Right hindlimb (tissue), 1 donor: ENCODE results near the gene DDX52.
"Not testable (repeated sequence)": the region's sequence is repeated elsewhere in the genome, so short reads cannot be mapped to it uniquely, and the experiment has no call there.

Source experiments
- DNase-seq: peaks from one replicate; pipeline ENCODE4 v3.0.0-alpha.2; 2018

Gene DDX52

DNA sequence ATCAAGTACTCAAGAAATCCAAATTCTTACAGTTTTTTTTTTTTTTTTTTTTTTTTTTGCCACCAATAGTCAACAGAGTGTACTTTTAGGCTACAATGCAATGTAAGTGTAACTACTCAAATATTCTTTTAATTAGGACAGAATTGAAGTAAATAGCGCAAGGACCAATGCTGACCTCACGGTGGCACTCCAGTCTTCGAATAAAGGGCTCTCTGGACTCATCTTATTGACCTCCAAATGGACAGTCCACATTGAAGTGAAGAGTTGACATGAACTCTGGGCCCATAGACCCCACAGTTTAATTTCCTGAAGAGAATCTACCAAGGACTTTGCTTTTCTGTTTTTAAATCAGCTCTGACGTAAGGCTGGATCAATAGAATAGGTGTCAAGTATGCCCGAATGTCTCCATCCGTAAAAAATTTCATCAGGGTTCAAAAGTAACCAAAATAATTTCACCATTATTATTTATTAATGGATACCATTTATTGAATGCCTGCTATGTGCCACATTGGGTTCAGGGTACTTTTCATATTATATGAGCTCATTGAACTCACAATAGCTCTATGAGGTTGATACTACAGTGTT is 7.3 kb upstream of the DDX52 start:
- DNase-seq, result no peak

DNA sequence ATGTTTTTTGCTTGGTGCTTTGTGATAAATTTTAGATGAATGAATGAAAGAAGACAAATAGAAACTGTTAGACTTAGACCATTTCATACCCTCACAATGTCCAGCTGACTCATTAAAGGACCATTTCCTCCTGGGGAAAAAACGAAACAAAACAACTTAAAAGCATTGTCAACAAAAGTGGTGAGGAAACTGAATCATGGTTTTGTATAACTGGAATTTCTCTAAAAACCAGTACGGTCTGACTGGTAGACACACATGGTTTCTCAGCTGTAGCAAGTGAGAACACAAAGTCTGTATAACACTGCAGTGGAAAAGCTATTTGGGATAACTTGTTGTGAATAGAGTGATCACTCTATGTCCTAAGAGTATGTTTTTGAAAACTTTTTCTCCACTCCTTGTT is 5.3 kb upstream of the DDX52 start:
- DNase-seq, result no peak

DNA sequence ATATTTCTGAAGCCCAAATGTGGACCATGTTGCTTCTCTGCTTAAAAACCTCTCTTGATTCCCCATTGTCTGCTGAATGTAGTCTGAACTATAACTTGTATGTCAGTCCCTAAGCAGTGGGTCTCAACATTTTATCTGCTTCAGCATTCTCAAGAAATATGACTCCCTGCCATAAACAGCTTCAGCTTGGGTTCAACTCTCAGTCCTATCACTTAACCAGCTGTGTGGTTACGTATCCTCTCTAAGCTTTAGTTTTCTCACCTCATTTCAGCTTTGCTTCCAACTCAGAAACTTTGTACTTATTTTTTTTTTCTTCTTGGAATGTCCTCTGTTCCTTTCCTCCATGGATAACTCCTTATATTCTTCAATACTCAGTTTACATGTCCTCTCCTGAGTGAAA is 4.6 kb upstream of the DDX52 start:
- DNase-seq, result no peak

DNA sequence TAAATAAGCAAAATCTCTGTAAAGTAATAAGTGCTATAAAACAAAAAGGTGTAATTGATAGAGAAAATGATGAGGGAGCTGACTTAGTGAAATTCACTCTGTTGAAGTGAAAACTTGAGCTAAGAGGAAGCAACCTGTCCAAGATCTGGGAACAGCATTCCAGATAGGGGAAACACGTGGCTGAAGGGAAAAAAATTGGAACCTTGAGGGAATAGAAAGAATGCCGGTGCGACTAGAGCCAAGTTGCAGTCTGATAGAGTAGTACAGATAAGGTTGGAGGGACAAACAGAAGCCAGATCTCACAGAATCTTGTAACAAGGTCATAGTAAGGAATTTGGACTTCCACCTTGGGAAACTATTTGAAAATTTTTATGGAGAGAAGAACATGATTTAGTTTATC is 623 bp upstream of the DDX52 start:
- DNase-seq, result no peak

DNA sequence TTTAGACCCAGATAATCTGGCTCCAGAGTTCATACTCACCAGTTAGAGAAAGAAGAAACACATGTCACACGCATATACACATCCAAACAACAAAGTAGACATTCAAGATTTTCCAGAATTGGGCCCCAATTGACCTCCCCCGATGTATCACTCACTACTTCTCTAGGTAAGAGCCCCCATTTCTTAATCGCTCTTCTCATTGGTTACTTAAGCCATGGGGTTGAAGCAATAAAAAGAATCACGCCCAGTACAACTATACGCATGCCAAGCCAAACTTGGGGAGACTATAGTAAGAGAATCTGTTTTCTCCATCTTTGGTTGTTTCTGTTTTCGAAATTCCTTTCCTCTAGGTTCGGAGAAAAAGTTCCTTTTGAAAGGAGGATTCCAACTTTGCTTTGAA is 565 bp downstream of the DDX52 start:
- peak; percentile 19 for DNase-seq

DNA sequence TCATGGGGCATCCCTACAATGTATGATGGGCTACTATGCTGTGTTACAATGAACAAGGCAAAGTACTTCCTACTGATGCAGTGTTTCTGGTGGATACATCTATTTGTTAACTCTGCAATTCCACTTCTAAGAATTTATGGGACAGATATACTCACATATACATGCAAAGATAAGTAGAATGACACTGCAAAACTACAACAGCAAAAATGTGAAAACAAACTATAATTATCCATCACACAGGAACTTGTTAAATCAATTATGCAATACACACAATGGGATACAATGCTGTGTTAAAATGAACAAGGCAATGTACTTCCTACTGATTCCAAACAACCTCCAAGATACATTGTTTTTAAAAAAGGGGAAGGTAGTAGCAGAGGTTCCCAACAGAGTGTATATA is 3.2 kb downstream of the DDX52 start:
- no peak for DNase-seq

DNA sequence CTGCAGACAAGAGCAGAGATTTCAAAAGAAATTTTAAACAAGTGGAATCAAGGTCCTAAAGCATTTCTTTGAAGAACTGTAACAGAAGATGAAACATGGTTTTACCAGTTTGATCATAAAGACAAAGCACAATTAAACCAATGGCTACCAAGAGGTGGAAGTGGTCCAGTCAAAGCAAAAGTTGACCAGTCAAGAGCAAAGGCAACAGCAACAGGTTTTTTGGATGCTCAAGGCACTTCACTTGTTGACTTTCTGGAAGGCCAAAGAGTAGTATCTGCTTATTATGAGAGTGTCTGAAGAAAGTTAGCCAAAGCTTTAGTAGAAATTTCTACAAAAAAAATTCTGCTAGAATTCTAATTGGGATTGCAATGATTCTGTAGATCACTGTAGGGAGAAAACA is 5.3 kb downstream of the DDX52 start:
- DNase-seq, result no peak

DNA sequence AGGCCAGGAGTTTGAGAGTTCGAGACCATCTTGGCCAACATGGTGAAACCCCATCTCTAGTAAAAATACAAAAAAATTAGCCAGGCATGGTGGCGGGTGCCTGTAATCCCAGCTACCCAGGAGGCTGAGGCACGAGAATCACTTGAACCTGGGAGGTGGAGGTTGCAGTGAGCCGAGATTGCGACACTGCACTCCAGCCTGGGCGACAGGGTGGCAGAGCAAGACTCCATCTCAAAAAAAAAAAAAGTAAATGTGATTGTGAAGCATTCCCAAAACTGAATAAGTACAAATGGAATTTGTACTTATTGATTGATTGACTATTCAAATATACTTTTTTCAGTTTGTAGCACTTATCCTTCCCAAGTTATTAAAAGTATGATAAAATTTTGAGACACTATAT is 26.8 kb downstream of the DDX52 start:
- not testable (repeated sequence) for DNase-seq

DNA sequence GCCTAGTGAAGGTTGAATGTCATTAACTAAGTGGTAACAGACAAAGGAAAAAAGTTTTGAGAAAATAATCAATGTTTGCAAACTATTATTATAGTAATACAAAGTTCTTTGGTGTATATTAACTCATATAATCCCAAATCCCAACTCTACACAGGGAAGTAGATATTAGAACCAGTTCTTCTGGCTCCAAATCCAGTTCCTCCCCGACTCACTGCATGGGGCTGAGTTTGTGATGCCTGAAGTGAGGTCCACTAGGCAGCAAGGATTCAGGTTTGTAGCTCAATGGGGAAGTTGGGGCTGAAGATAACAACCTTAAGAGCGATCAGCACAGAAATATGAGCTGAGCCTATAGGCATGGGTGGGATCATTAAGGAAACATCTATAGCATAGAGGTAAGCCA is 28.4 kb downstream of the DDX52 start:
- DNase-seq, result no peak

DNA sequence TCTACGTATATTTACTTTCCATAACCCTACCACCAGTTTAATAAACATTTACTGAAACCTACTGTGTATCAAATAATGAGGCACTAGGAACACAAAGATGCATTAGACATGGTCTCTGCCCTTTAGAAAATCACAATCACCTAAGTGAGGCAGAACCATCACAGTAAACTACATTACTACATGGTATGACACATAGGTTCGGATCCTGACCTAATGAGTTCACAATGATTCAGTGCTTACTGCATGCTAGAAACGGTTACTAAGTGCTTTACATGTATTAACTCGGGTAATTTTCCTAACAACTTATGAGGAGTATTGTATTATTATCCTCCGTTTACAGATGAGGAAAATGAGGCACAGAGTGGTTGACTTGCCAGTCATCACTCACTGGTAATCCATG is 28.9 kb downstream of the DDX52 start:
- no peak for DNase-seq

DNA sequence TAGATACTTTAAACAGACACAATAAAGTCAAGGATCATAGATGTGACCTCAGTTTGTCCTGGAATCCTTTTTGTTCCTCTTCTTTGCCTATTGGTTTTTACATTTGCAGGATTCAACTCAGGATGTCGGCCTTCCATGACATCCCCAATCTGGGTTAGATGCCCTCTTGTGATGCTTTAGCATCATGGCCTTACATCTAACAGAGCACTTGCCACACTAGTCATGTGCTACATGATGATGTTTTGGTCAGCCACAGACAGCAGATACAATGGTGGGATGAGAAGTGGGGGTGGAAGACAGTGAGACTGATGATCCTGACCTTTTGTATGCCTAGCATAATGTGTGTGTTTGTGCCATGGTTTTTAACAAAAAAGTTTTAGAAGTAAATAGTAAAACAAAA is 32.3 kb downstream of the DDX52 start:
- DNase-seq, result no peak

DNA sequence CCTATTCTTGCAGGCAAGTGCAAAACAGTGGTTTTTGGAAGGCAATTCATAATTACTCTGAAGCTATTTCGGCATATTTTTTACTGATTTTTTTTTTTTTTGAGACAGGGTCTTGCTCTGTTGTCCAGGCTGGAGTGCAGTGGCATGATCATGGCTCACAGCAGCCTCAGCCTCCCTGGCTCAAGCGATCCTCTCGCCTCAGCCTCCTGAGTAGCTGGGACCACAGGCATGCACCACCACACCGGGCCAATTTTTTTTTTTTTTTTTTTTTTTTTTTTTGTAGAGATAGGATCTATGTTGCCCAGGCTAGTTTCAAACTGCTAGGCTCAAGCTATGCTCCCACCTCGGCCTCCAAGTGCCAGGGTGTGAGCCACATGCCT is 33.2 kb downstream of the DDX52 start:
- not testable (repeated sequence) for DNase-seq

DNA sequence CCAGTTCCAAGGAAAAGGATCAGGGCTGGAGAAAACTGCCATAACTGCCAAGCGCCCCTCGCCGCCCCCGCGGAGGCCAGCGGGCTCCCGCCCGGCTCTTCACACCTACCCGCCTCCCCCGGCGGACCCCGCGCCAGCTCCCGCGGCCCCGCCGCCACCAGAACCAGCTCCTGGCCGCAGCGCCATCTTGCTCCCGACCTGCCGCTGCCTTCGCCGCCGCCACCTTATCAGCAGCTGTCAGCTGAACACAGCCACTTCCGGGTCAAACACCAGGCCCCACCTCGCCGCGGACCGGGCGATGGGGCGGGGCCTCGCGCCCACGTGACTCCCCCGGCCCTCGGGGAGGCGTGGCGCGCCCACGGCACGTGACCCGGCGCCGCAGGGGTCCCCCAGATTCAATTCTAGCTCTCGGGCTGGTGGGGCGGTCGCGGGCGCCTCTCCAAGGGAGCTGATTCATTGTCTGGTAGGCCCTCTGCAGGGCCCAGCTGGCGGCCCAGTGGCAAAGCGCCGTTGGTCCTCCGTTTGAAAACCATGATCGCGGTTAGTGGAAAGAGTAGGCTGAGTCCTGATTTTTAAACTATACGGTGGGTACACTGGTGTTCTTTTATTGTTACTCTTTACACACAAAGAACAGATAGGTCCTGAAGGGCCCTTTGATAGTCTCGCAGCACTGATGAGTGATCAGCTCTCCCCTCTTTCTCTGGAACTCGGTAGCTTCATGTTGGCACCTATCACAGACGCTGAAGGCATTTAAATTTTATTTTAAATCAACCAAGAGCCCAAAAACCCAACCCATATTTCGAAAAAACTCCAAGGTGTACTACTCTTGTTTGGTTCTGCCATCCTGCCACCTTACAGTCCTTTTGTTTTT is 33.8 kb downstream of the DDX52 start, which contains the start of gene SYNRG:
TSS of gene SYNRG (minus strand) at position 249 of the 871 bp plus-strand sequence. CDS start at position 186, 63 bp downstream.
- DNase-seq, result peak; percentile 98

DNA sequence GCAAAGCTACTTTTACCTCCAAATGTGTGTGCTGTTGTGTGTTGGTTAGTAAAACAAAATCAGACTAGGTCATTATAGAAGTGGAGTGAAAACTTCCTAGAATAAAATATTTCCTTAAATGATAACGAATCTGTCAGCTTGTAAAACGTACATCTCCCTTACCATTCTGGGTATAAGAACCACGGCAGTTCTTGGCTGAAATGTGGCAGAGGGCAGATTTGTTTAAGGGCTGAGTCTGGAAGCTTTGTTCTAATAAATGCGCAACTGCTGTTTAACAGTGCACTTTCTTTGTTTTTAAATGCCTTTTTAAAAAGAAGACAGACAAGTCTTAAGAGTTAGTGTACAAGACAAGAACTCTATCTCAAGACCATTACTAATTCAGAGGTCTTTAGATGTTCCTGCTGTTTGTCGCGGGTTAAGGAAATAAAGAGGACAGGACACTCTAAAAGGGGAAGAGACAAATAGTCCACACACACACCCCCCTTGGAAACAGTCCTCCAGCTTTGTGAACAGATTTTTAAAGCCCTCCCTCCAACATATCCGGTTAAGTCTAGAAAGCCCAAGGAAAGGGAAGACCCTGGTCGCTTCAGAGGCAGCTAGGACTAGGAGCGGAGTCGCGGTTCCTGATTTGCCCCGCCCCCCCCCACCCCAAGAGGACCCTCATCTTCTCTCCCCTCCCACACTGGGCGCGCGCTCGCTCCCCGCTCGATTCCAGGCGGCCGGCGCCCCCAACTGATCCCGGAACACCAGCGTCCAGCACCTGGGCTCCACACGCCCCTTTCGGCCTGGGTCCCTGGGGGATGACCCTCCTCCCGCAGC is 34.7 kb downstream of the DDX52 start:
- no peak for DNase-seq

DNA sequence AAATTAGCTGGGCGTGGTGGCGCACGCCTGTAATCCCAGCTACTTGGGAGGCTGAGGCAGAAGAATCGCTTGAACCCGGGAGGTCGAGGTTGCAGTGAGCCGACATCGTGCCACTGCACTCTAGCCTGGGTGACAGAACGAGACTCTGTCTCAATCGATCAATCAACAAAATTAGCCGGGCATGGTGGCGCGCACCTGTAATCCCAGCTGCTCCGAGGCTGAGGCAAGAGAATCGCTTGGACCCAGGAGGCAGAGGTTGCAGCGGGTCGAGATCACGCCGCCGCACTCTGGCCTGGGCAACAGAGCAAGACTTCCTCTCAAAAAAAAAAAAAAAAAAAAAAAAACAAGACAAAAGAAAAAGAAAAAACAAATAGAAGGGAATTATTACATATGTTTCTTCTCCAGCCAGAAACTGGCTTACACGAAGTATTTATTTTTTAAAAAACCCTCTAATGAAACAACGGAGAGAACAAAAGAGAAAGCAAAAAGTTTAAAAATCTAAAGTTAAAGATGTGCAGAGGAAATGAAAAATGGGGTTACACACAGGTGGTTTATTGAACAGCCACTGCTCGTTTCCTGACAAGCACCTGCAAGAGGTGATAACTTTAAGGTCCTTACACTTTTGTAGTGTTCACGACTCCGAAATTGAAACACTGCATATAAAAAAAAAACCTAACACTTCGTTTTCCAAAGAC is 35.5 kb downstream of the DDX52 start:
- DNase-seq, result no peak

DNA sequence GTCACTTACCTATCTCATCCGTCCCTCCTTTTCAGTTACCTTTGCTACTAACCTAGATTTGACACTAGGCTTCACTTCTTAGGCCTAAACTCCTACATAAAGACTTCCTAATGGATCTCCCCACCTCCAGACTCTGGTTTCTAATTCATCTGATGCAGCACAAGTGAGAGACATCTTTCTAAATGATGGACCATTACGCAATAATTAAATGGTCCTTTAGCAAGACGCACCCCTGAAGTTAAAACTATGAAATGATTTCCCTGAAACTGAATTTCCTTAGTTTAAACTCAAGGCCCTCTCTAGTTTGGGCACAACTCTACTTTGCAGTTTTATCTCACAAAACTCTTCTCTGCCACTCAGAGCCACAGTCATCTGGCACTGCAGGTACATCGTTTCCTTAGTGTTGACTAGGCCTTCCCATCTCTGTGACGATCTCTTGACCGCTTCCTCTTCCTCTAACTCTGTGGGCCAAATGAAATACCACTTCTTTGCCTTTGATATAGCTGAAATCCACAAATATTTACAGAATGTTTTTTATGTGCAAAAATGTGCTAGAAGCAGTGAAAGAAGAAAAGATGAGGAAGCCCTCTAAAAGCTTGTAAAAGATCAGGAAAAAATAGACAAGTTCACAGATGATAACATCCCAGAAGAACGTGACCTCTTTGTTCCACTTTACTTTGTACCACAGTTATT is 37.3 kb downstream of the DDX52 start:
- no peak for DNase-seq

DNA sequence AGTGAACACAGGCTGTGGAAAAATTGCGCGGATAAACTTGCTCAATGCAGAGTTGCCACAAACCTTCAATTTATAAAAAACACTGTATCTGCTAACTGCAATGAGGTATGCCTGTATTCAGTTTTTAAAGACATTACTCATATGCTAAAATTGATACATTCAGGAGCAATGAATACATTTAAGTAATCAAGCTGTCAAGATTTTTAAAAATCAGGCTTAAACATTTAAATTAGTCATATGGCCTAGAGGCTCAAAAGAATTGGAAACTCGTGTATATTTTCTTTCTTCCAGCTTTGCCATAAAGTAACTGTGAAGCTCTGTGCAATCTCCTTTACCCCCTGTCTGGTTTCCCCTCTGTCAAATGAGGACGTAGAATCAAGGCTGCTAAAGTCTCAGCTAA is 38.2 kb downstream of the DDX52 start:
- no peak for DNase-seq

DNA sequence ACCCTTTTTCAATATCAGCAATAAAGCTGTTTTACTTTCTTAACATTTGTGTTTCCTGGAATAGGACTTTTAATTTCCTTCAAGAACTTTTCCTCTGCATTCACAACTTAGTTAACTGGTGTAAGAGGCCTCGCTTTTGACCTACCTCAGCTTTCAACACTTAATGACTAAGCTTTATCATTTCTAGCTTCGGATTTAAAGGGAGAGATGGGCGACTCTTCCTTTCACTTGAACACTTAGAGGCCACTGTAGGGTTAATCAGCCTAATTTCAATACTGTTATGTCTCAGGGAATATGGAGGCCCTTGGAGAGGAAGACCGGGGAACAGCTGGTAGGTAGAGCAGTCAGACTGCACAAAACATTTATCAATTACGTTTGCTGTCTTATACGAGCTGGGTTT is 38.7 kb downstream of the DDX52 start:
- DNase-seq, result no peak

DNA sequence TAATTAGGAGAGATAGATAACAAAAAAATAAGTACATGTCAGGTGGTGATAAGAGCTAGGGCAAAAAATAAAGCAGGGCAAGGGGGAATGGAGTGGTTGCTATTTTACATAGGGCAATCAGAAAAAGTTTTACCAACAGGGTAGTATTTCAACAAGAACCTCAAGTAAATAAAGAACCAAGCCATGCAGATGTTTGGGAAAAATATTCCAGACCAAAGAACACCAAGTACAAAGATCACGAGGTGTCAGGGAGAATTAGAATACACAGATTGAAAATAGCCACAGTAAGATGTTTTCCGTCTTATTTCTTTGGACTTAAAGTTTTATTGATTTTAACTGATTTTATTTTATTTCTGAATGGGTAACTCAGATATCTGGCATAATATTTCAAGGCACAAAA is 45.1 kb downstream of the DDX52 start:
- DNase-seq, result no peak

DNA sequence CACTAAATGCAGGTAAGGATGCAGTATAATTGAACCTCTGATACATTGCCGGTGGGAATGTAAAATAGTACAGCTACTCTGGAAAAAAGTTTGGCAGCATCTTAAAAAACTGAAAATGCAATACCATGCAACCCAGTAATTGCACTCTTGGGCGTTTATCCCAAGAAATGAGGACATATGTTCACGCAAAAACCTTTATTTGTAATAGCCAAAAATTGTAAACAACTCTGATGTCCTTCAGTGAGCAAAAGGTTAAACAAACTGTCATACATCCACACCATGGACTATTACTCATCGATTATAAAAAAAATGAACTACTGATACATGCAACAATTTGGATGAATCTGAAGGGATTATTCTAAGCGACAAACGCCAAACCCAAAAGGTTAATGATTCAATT is 51.0 kb downstream of the DDX52 start:
- no peak for DNase-seq

DNA sequence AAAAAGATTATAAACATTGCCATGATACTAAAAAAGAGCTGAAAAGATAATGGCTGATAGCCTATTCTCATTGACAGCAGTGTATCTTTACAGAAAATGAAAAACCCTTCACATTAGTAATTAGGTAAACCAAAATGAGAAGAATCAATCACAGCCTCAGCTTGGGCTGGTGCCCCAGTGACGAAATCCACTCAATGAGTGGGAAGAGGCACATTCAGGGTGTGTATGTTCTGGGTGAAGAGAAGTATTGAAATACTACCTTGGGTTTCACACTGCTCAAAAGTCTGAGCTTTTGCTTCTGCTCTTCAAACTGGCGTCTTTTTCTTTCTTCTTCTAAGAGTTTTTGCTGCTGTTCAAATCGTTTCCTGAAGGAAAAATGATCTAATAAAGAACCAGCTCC is 58.2 kb downstream of the DDX52 start:
- no peak for DNase-seq

DNA sequence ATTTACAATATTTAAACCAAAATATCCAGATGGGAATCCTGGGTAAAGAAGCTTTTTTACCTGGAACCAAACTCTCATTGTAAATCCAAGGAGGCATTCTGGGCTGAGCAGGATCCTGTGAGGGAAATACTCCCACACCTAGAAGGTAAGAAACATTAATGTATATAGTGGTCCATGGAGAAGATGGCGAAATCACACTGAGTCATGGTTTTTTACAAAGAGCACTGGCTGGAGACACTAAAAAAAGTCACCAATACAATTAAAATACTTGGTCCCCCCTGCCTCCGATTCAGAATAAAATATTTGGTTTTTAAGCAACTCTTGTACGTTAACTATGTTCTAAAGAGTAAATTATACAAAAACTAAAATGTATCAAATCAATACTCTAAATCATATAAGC is 67.0 kb downstream of the DDX52 start:
- DNase-seq, result no peak

DNA sequence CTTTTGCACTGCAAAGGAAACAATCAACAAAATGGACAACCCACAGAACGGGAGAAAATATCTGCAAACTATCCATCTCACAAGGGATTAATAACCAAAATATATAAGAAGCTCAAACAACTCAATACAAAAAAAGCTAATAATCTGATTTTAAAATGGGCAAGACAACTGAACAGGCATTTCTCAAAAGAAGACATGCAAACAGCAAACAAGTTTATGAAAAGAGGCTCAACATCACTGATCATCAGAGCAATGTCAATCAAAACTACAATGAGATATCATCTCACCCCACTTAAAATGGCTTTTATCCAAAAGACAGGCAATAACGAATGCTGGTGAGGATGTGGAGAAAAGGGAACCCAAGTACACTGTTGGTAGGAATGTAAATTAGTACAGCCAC is 68.8 kb downstream of the DDX52 start:
- DNase-seq, result no peak
